Measurements from ENCODE around the gene EXTL1.

Gene EXTL1

GRCh38 chr1:26044971-26045721 is 23.6 kb downstream of the EXTL1 start:
- no peak for DNase-seq

- DNase-seq: no peak
Measured at GRCh38 chr1:26045722-26046245, 24.2 kb downstream of the EXTL1 start, which contains the start of gene SLC30A2. TSS of gene SLC30A2 (minus strand) at chr1:26046118. CDS start at chr1:26045896, 222 bp downstream.

- DNase-seq: no peak
Measured at GRCh38 chr1:26046246-26047095, 24.9 kb downstream of the EXTL1 start.

- DNase-seq: no peak
Measured at GRCh38 chr1:26047278-26047874, 25.8 kb downstream of the EXTL1 start.

GRCh38 chr1:26049531-26050247 is 28.1 kb downstream of the EXTL1 start:
- DNase-seq: no peak

- no peak for DNase-seq
Measured at GRCh38 chr1:26050248-26050640, 28.7 kb downstream of the EXTL1 start.

- DNase-seq: no peak
Measured at GRCh38 chr1:26053718-26054560, 32.4 kb downstream of the EXTL1 start.

- DNase-seq: no peak
Measured at GRCh38 chr1:26055041-26055440, 33.5 kb downstream of the EXTL1 start.

- DNase-seq: no peak
Measured at GRCh38 chr1:26057189-26057588, 35.6 kb downstream of the EXTL1 start.

GRCh38 chr1:26058052-26058595 is 36.5 kb downstream of the EXTL1 start:
- DNase-seq: no peak

GRCh38 chr1:26059906-26060305 is 38.3 kb downstream of the EXTL1 start:
- DNase-seq: no peak

GRCh38 chr1:26060832-26061574 is 39.4 kb downstream of the EXTL1 start:
- no peak for DNase-seq

GRCh38 chr1:26064553-26064952 is 43.0 kb downstream of the EXTL1 start:
- DNase-seq: no peak

- DNase-seq: no peak
Measured at GRCh38 chr1:26066160-26066559, 44.6 kb downstream of the EXTL1 start.

GRCh38 chr1:26066857-26067256 is 45.3 kb downstream of the EXTL1 start:
- DNase-seq: no peak

GRCh38 chr1:26067432-26067911 is 45.9 kb downstream of the EXTL1 start, which contains the start of gene TRIM63:
TSS of gene TRIM63 (minus strand) at chr1:26067630. CDS start at chr1:26067494, 136 bp downstream.
- DNase-seq: no peak

GRCh38 chr1:26069941-26070295 is 48.3 kb downstream of the EXTL1 start:
- no peak for DNase-seq

- DNase-seq: no peak
Measured at GRCh38 chr1:26070296-26070962, 48.9 kb downstream of the EXTL1 start.

- DNase-seq: no peak
Measured at GRCh38 chr1:26070963-26071342, 49.4 kb downstream of the EXTL1 start.

GRCh38 chr1:26072305-26072704 is 50.7 kb downstream of the EXTL1 start:
- no peak for DNase-seq

Data from T-helper 1 cell (primary cell).